ENCODE measurements around the gene TMEM53.

The TMEM53 gene

GRCh38 chr1:44673675-44674112 lies 587 bp downstream of the TMEM53 start:
- Histone ChIP-seq H3K4me1 (ENCODE audit: control insufficient read depth in 2 of 2, insufficient read depth in 1 of 2, low read depth in 1 of 2, low read length in 2 of 2) (peaks cover 12 to 21% of the 10 kb centered on the region in 2 donors), H4K8ac (ENCODE audit: low read depth, low read length) (no peak overlapping the region), H3K14ac (ENCODE audit: low read length) (no peak overlapping the region), H3K4me3 (ENCODE audit: low read length in 2 of 2) (peak overlapping the region; percentile 82 to 91), H3K4me2 (ENCODE audit: insufficient read depth, low read length, poor library complexity, severe bottlenecking) (peak overlapping the region; percentile 56), H2AK5ac (ENCODE audit: low read depth, low read length) (no peak overlapping the region), H2BK15ac (ENCODE audit: low read length) (no peak overlapping the region), H3K23ac (ENCODE audit: low read depth, low read length, poor library complexity) (peak overlapping the region; percentile 80), H3K4ac (ENCODE audit: low read length) (no peak overlapping the region), H3K27ac (replicated peaks; ENCODE audit: low read length) (no peak overlapping the region), H2BK12ac (ENCODE audit: low read length) (no peak overlapping the region), H3K36me3 (replicated peaks in 1 of 2; ENCODE audit: control insufficient read depth in 2 of 2, insufficient read depth in 2 of 2, low read length in 2 of 2) (no peaks in the 10 kb centered on the region), H2BK5ac (ENCODE audit: low read length) (peak overlapping the region; percentile 93), H2BK120ac (ENCODE audit: low read depth, low read length) (no peak overlapping the region), H4K91ac (ENCODE audit: low read depth, low read length, poor library complexity) (no peak overlapping the region), H2AFZ (ENCODE audit: low read length) (peak overlapping the region; percentile 97), H3K27me3 (ENCODE audit: control insufficient read depth in 3 of 3, insufficient read depth in 3 of 3, low read depth in 1 of 3, low read length in 3 of 3) (no peaks in the 10 kb centered on the region), H3K79me1 (ENCODE audit: low read depth, low read length) (no peaks in the 10 kb centered on the region), H3K9ac (ENCODE audit: low read depth, low read length, poor library complexity) (no peak overlapping the region), H3K9me3 (replicated peaks in 1 of 2; ENCODE audit: control insufficient read depth in 2 of 2, insufficient read depth in 1 of 2, low read depth in 1 of 2, low read length in 2 of 2) (no peaks in the 10 kb centered on the region), H3K18ac (ENCODE audit: low read length) (no peak overlapping the region)
- no CpG with 5 or more reads among the region's 16 CpGs for WGBS, 2 donors (ENCODE audit: extremely low coverage in 2 of 2, insufficient read length in 2 of 2, insufficient replicate concordance in 1 of 2)
- DNase-seq (ENCODE audit: low spot score): no peak

DNA sequence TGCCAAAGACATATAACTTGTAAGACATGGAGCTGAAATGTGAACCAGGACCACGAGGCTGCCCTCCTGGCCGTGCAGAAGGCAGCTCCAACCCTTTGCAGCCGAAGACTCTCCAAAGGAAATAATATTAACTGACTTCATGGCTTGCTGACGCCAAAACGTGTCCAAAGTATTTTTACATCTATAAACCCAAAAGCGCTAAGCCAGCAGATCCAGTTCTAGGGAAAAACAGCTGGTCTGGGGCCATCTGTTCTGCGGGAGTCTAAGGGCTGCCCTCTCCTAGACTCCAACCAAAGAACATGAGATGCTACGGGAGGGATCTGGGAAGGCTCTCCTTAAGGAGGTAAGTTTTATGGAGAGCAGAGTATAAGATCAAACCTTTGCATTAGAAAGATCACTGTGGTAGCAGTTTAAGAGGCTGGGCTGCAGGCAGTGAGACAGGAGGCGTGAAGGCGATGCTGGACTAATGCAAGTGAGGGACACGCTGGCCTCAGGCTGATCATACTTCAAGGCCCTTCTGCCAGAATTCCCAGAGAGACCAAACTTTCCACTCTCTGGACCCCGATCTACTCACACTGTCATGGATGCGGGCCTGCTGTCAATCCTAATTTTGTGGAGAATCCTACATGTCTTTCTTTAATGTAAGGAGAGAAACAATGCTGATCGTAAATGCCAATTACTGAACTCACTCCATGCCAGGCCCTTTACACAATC lies 1.2 kb downstream of the TMEM53 start:
- H3K27ac ChIP-seq (replicated peaks; ENCODE audit: low read length): no peak overlapping the region
- no peaks in the 10 kb centered on the region for H3K27me3 ChIP-seq (ENCODE audit: control insufficient read depth in 3 of 3, insufficient read depth in 3 of 3, low read depth in 1 of 3, low read length in 3 of 3)
- peaks cover 12 to 21% of the 10 kb centered on the region in 2 donors for H3K4me1 ChIP-seq (ENCODE audit: control insufficient read depth in 2 of 2, insufficient read depth in 1 of 2, low read depth in 1 of 2, low read length in 2 of 2)
- no peak overlapping the region for H3K23ac ChIP-seq (ENCODE audit: low read depth, low read length, poor library complexity)
- H3K4ac ChIP-seq (ENCODE audit: low read length): no peak overlapping the region
- DNase-seq (ENCODE audit: low spot score): no peak
- H3K18ac ChIP-seq (ENCODE audit: low read length): no peak overlapping the region
- peak overlapping the region; percentile 82 to 91 for H3K4me3 ChIP-seq (ENCODE audit: low read length in 2 of 2)
- no peak overlapping the region for H2BK5ac ChIP-seq (ENCODE audit: low read length)
- no peaks in the 10 kb centered on the region for H3K9me3 ChIP-seq (replicated peaks in 1 of 2; ENCODE audit: control insufficient read depth in 2 of 2, insufficient read depth in 1 of 2, low read depth in 1 of 2, low read length in 2 of 2)
- no peaks in the 10 kb centered on the region for H3K79me1 ChIP-seq (ENCODE audit: low read depth, low read length)
- no peak overlapping the region for H4K91ac ChIP-seq (ENCODE audit: low read depth, low read length, poor library complexity)
- H2BK15ac ChIP-seq (ENCODE audit: low read length): no peak overlapping the region
- H2AFZ ChIP-seq (ENCODE audit: low read length): peak overlapping the region; percentile 97
- no peak overlapping the region for H2BK120ac ChIP-seq (ENCODE audit: low read depth, low read length)
- H3K14ac ChIP-seq (ENCODE audit: low read length): no peak overlapping the region
- no peak overlapping the region for H4K8ac ChIP-seq (ENCODE audit: low read depth, low read length)
- H2BK12ac ChIP-seq (ENCODE audit: low read length): no peak overlapping the region
- H3K9ac ChIP-seq (ENCODE audit: low read depth, low read length, poor library complexity): no peak overlapping the region
- H3K36me3 ChIP-seq (replicated peaks in 1 of 2; ENCODE audit: control insufficient read depth in 2 of 2, insufficient read depth in 2 of 2, low read length in 2 of 2): no peaks in the 10 kb centered on the region
- peak overlapping the region; percentile 56 for H3K4me2 ChIP-seq (ENCODE audit: insufficient read depth, low read length, poor library complexity, severe bottlenecking)
- WGBS, 2 donors (ENCODE audit: extremely low coverage in 2 of 2, insufficient read length in 2 of 2, insufficient replicate concordance in 1 of 2): no CpG with 5 or more reads among the region's 14 CpGs
- H2AK5ac ChIP-seq (ENCODE audit: low read depth, low read length): no peak overlapping the region

- peak overlapping the region; percentile 80 for H2AFZ ChIP-seq (ENCODE audit: low read length)
- H3K18ac ChIP-seq (ENCODE audit: low read length): no peak overlapping the region
- H3K36me3 ChIP-seq (replicated peaks in 1 of 2; ENCODE audit: control insufficient read depth in 2 of 2, insufficient read depth in 2 of 2, low read length in 2 of 2): no peaks in the 10 kb centered on the region
- H2BK15ac ChIP-seq (ENCODE audit: low read length): no peak overlapping the region
- no peak overlapping the region for H4K91ac ChIP-seq (ENCODE audit: low read depth, low read length, poor library complexity)
- H3K9me3 ChIP-seq (replicated peaks in 1 of 2; ENCODE audit: control insufficient read depth in 2 of 2, insufficient read depth in 1 of 2, low read depth in 1 of 2, low read length in 2 of 2): no peaks in the 10 kb centered on the region
- peaks cover 12 to 21% of the 10 kb centered on the region in 2 donors for H3K4me1 ChIP-seq (ENCODE audit: control insufficient read depth in 2 of 2, insufficient read depth in 1 of 2, low read depth in 1 of 2, low read length in 2 of 2)
- no peak overlapping the region for H4K8ac ChIP-seq (ENCODE audit: low read depth, low read length)
- peak overlapping the region in 1 of 2 donors; percentile 0 for H3K4me3 ChIP-seq (ENCODE audit: low read length in 2 of 2)
- WGBS, 2 donors (ENCODE audit: extremely low coverage in 2 of 2, insufficient read length in 2 of 2, insufficient replicate concordance in 1 of 2): no CpG with 5 or more reads among the region's 13 CpGs
- H3K27me3 ChIP-seq (ENCODE audit: control insufficient read depth in 3 of 3, insufficient read depth in 3 of 3, low read depth in 1 of 3, low read length in 3 of 3): no peaks in the 10 kb centered on the region
- no peak overlapping the region for H3K14ac ChIP-seq (ENCODE audit: low read length)
- H2BK5ac ChIP-seq (ENCODE audit: low read length): no peak overlapping the region
- H2AK5ac ChIP-seq (ENCODE audit: low read depth, low read length): no peak overlapping the region
- no peak overlapping the region for H2BK120ac ChIP-seq (ENCODE audit: low read depth, low read length)
- no peak overlapping the region for H3K23ac ChIP-seq (ENCODE audit: low read depth, low read length, poor library complexity)
- H3K4me2 ChIP-seq (ENCODE audit: insufficient read depth, low read length, poor library complexity, severe bottlenecking): no peak overlapping the region
- no peaks in the 10 kb centered on the region for H3K79me1 ChIP-seq (ENCODE audit: low read depth, low read length)
- no peak overlapping the region for H3K9ac ChIP-seq (ENCODE audit: low read depth, low read length, poor library complexity)
- H3K27ac ChIP-seq (replicated peaks; ENCODE audit: low read length): no peak overlapping the region
- DNase-seq (ENCODE audit: low spot score): no peak
- no peak overlapping the region for H2BK12ac ChIP-seq (ENCODE audit: low read length)
- no peak overlapping the region for H3K4ac ChIP-seq (ENCODE audit: low read length)
These were observed 1.9 kb downstream of the TMEM53 start for GRCh38 chr1:44672254-44672955.

All from neuronal stem cell (in vitro differentiated cells).